NCI-H2227 treated with DMSO at 0.1 percent for 48 hours (cell line): ENCODE measurements around the gene INTS3.
A peak's percentile ranks its signal among the peaks of the same experiment; 100 is the strongest.
"Not testable (repeated sequence)": the region's sequence is repeated elsewhere in the genome, so short reads cannot be mapped to it uniquely, and the experiment has no call there.

ENCODE experiments used
- DNase-seq: peaks from one replicate; lab custom pipeline; 2025; lab: John Stamatoyannopoulos, UW

Gene INTS3

GRCh38 chr1:153752072-153752471 lies 24.2 kb downstream of the INTS3 start:
- DNase-seq, result no peak

DNA sequence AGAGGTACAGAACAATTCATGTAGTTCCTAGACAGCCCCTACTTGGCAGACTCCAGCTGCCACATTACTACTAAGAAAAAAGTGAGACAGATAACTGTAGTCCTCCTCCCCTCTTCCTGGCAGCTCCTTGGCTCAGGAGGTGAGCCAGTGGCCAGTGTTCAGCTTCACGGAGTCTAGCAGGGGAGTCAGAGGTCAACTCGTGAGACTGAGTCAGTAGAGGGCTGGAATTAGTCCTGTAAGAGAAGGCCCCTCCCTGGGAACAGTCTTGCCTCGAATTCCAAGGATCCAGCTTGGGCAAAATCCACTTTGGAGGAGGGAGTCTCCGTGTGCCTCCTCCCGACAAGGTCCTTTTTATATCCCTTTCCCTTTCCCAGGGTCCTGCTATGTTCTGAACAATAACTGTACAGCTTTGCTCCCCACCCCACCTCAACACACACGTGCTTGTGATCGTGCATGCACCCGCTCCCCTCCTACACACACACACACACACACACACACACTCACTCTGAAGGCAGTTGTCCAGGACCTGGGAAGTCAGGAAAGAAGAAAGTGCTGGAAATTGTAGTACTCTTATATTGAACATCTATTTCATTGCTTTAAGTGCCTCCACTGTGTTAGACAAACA lies 24.8 kb downstream of the INTS3 start:
- DNase-seq, result no peak

DNA sequence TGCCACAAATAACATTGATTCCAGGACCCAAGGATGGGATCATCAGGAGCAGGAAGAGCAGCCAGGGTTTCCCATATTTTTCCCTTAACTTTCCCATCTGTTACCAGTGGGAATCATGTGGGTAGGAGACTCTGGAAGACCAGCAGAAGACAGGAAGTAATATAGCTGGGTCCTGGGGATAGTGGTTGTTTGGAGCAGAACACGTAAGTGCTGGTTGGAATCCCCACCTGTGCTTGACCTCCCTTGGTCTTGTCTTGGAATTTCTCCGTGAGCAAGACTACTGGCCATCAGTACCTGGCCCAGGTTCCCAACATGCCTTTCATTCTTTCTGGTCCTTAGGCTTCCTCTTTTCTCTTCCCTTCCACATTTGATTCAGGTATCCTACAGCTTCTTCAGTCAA lies 26.4 kb downstream of the INTS3 start:
- DNase-seq, result no peak

DNA sequence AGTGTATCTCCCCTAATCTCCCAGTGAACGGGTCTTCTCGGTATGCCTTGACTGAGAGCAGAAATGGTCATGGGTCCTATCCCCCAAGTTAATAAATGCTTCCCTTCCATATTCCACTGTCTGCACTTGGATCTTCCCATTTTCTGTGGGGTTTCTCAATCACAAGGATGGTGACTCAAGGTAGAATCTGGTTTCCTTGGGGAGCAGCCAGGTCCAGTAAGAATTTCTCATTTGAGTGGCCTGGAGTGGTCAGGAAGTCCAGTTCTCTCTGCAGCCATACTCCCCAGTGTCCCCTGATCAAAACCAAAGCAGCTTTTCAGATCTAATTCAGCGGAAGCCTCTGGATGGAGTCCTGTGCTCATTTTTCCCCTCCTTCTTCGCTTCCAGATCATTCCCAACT lies 32.6 kb downstream of the INTS3 start:
- no peak for DNase-seq

GRCh38 chr1:153763365-153764225 lies 35.7 kb downstream of the INTS3 start:
- no peak for DNase-seq

- DNase-seq, result no peak
Observed at GRCh38 chr1:153764310-153764709, 36.5 kb downstream of the INTS3 start.

DNA sequence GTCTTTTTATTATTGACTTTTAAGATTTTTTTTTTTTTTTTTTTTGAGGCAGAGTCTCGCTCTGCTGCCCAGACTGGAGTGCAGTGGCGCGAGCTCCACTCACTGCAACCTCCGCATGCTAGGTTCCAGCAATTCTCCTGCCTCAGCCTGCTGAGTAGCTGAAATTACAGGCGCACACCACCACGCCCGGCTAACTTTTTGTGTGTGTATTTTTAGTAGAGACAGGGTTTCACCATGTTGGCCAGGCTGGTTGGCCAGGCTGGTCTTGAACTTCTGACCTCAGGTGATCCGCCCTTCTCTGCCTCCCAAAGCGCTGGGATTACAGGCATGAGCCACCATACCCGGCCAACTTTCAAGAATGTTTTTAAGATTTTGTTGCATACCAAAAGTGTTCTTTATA lies 38.8 kb downstream of the INTS3 start:
- DNase-seq, result not testable (repeated sequence)

- no peak for DNase-seq
Observed at GRCh38 chr1:153767519-153767918, 39.7 kb downstream of the INTS3 start.

GRCh38 chr1:153768316-153769181 lies 40.7 kb downstream of the INTS3 start:
- DNase-seq, result no peak

GRCh38 chr1:153769221-153769620 lies 41.4 kb downstream of the INTS3 start:
- DNase-seq, result no peak

- DNase-seq, result no peak
Observed at GRCh38 chr1:153770797-153771196, 42.9 kb downstream of the INTS3 start.

- DNase-seq, result no peak
Observed at GRCh38 chr1:153771261-153771660, 43.4 kb downstream of the INTS3 start.

DNA sequence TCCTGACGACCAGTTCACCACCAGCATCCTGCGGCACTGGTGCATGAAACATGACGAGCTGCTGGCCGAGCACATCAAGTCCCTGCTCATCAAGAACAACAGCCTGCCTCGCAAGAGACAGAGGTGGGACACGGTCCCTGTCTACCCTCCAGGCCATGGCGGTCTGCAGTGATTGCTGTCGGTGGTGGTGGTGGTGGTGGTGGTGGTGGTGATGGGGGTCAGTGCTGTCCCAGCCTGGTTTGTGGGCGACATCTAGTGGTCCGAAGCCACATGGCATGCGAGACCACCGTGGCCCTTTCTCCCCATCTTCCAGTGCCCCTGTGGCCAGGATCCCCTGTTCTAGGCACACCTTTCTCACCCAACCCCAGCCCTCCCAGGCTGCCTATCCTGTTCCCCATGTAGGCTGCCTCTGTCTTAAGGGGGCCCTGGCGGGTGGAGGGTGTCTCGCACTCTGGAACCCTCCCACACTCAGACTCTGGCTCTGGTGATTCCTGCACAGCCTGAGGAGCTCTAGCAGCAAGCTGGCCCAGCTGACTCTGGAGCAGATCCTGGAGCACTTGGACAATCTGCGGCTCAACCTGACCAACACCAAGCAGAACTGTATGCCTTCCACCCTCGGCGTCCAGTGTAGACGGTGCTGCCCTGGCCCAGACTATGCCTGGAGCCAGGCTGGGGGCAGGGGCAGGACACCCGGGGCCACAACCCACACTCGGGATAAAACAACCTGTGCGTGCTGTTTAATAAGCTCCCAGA lies 44.2 kb downstream of the INTS3 start:
- DNase-seq, result no peak

DNA sequence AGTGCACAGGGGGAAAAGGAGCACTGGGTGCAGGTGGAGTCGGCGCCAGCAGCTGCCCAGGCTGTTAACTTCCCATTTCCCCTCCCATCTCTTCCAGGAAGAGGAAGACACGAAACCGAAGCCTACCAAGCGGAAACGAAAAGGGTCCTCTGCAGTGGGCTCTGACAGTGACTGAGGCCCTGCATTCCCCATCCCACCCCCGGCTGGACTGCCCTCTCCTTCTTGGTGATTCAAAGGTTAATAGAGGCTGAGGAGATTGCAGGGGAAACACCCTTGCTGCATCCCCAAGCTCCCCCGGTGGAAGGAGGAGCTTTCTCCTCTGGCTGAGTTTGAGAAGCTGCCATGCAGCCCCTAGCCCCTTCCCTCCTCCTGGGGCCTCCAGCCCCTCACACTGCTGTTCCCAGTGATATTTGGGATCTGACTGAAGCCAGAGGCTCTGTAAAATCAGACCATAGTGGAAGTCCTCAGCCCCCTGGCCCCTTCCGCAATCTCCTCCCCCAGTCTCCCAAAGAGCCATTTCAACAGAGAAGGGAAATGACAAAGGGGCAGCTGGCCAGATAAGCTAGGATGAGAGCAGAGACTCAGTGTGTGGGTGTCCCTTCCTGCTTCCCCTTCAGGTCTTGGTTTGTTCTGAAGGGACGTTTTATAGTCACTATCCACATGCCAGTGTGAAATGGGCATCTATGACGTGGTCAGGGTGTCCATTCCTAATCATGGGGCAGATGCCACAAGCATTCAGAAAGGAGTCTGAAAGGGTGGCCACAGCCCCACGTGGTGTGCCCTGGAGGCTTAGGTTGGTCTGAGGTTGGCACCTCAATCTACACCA lies 45.5 kb downstream of the INTS3 start:
- DNase-seq, result no peak

DNA sequence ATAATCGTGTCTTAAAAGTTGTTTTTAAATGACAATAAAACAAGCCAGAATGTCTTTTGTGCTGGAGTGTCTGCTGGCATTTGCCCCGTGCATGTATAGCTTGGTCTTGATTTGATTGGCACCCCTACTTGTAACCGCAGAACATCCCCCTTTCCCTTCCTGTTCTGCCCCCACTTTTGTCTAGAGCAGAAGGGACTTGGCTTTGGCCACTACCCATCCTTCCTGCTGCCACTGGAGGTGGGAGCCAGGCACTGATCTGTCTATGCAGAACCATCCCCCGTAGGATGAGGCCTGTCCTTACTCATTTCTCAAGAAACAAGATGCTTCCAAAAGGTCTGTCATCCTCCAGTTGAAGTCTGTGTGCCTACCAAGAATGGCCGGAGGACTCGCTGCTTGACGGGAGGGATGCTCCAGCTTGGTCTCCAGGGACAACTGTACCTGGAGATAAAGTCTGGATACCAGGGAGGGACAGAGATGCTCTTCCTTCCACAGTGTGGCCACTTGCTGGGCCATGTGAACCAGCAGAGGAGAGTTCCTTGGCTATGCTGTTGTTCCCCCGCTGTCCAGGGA lies 46.3 kb downstream of the INTS3 start:
- DNase-seq, result no peak

DNA sequence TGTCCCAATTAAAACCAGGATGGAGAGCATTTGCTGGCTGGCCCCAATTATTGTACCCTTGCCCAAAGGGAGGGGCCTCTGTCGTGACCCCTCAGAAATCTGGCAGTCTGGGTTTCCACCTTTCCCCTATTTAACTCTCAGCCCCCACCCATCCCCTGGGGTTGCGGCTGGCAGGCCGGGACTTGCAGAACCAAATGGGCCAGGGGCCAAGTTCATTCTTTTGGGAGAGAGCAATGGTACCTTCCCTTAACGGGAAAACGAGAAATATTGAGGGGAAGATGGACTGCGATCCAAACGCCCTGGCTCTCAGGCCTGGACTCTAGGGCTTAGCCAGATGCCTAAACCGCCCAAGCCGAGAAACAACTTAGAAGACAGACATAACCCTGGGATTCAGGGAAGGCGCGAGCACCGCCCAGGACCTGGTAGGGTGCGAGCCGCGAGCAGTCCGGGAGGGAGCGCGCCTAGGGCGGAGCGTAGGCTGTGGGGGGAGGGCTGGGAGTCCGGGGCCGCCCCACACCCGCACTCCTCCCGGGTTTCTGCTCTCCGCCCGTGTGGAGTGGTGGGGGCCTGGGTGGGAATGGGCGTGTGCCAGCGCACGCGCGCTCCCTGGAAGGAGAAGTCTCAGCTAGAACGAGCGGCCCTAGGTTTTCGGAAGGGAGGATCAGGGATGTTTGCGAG lies 47.1 kb downstream of the INTS3 start, which contains the start of gene SLC27A3:
SLC27A3 (plus strand) TSS at position 628 of the 678 bp plus-strand sequence. CDS start 91 bp downstream, outside the sequence.
- peak; percentile 69 for DNase-seq

DNA sequence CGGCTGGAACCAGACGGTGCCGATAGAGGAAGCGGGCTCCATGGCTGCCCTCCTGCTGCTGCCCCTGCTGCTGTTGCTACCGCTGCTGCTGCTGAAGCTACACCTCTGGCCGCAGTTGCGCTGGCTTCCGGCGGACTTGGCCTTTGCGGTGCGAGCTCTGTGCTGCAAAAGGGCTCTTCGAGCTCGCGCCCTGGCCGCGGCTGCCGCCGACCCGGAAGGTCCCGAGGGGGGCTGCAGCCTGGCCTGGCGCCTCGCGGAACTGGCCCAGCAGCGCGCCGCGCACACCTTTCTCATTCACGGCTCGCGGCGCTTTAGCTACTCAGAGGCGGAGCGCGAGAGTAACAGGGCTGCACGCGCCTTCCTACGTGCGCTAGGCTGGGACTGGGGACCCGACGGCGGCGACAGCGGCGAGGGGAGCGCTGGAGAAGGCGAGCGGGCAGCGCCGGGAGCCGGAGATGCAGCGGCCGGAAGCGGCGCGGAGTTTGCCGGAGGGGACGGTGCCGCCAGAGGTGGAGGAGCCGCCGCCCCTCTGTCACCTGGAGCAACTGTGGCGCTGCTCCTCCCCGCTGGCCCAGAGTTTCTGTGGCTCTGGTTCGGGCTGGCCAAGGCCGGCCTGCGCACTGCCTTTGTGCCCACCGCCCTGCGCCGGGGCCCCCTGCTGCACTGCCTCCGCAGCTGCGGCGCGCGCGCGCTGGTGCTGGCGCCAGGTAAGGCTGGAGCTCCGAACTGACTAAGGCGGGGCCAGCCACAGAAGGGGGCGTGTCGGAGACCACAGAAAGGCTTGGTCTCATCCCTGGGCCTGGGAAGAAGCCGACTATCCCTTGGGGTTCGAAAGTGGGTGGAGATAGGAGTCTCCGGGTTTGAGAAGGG lies 47.8 kb downstream of the INTS3 start:
- DNase-seq, result peak; percentile 69

DNA sequence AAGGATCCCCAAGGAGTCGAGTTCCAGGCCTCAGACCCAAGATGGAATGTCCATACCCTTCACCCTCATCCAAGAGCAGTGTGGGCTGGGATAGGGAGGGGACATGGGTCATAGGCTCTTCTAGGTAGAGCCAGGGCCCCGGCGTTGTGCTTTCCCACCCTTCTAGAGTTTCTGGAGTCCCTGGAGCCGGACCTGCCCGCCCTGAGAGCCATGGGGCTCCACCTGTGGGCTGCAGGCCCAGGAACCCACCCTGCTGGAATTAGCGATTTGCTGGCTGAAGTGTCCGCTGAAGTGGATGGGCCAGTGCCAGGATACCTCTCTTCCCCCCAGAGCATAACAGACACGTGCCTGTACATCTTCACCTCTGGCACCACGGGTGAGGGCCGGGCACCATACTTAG lies 48.5 kb downstream of the INTS3 start:
- DNase-seq, result no peak

- no peak for DNase-seq
Observed at GRCh38 chr1:153776845-153777370, 49.1 kb downstream of the INTS3 start.
